A549 (cell line): Measurements from ENCODE around the gene NTMT2.

ENCODE experiments used
- CTCF ChIP-seq: fragments of >200 bp; sonication (Bioruptor Twin); formaldehyde crosslinking; IDR thresholded peaks from 3 replicates; pipeline ENCODE4 v1.5.1; 2016
- MAX ChIP-seq: IDR thresholded peaks from 2 replicates; pipeline ENCODE4 v1.6.1; 2012

DNA sequence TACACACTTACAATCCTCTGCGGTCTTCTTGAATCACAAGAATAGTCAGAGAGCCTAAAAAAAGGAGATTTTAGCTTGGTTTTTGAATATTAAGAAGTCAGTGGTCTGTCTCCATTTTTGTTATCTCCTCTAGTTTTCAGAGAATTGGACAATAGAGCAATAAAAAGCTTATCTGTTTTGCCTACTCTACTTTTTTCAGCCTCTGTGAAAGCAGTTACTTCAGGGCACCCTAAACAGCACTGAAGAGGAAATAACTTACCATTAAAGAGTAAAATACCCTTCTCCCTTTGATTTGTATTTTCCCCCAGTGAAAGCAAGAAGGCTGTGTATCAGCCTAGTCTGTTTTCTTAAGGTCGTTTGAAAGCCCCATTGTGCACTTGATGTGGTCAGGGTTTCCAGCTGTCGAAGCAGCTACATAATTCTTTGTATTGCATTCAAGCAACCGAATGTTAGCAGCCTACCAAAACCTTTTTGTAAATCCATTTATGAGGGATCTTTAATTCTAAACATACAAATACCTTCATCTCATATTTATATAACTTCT lies 1.0 kb downstream of the NTMT2 start:
- no peak for TF ChIP-seq MAX
- TF ChIP-seq CTCF, result no peak
